Trophoblast cell (in vitro differentiated cells and primary cell): Measurements from ENCODE around the gene TIGD4.

ENCODE experiments used
- DNase-seq, 2 donors: peaks; one replicate each; pipeline ENCODE4 v3.0.0-alpha.2; 2016
- H2AFZ ChIP-seq: 2 replicates; pipeline ENCODE4 v1.6.1; 2013; ENCODE audit warnings: low read length, moderate library complexity, mild to moderate bottlenecking; ENCODE audit not compliant: insufficient read depth, poor library complexity
- H2AK5ac ChIP-seq: 2 replicates; pipeline ENCODE4 v1.6.1; 2013; ENCODE audit warnings: mild to moderate bottlenecking, low read length
- H2BK120ac ChIP-seq: 2 replicates; pipeline ENCODE4 v1.6.1; 2013; ENCODE audit warnings: low read length, mild to moderate bottlenecking, moderate library complexity; ENCODE audit not compliant: insufficient read depth, poor library complexity
- H2BK12ac ChIP-seq: 2 replicates; pipeline ENCODE4 v1.6.1; 2013; ENCODE audit warnings: mild to moderate bottlenecking, low read length, moderate library complexity
- H2BK5ac ChIP-seq: 2 replicates; pipeline ENCODE4 v1.6.1; 2013; ENCODE audit warnings: low read length, low read depth, moderate library complexity, mild to moderate bottlenecking; ENCODE audit not compliant: poor library complexity
- H3K14ac ChIP-seq: 2 replicates; pipeline ENCODE4 v1.6.1; 2013; ENCODE audit warnings: mild to moderate bottlenecking, low read length
- H3K18ac ChIP-seq: 2 replicates; pipeline ENCODE4 v1.6.1; 2013; ENCODE audit warnings: mild to moderate bottlenecking, low read length
- H3K23ac ChIP-seq: 2 replicates; pipeline ENCODE4 v1.6.1; 2013; ENCODE audit warnings: low read length
- H3K27ac ChIP-seq: 2 replicates; pipeline ENCODE4 v1.5.1; 2013; ENCODE audit warnings: low read depth, mild to moderate bottlenecking, inconsistent platforms, low read length, moderate library complexity
- H3K27me3 ChIP-seq: 2 replicates; pipeline ENCODE4 v1.6.1; 2013; ENCODE audit warnings: inconsistent platforms, mild to moderate bottlenecking, low read length, moderate library complexity; ENCODE audit not compliant: insufficient read depth
- H3K36me3 ChIP-seq, 2 experiments: 1 replicate in 1 of 2; 2 replicates in 1 of 2; pipeline ENCODE4 v1.6.1; 2013; ENCODE audit warnings: low read length in 2 of 2, mild to moderate bottlenecking in 2 of 2, moderate library complexity in 1 of 2; ENCODE audit not compliant: insufficient read depth in 2 of 2, control insufficient read depth in 1 of 2
- H3K4ac ChIP-seq: 2 replicates; pipeline ENCODE4 v1.6.1; 2013; ENCODE audit warnings: low read depth, mild to moderate bottlenecking, low read length, moderate library complexity
- H3K4me1 ChIP-seq, 2 experiments: 1 replicate in 1 of 2; 2 replicates in 1 of 2; pipeline ENCODE4 v1.6.1; 2013; ENCODE audit warnings: low read length in 2 of 2, mild to moderate bottlenecking in 2 of 2, moderate library complexity in 1 of 2; ENCODE audit not compliant: insufficient read depth in 2 of 2, control insufficient read depth in 1 of 2
- H3K4me2 ChIP-seq: 2 replicates; pipeline ENCODE4 v1.6.1; 2013; ENCODE audit warnings: inconsistent platforms, mild to moderate bottlenecking, low read length, moderate library complexity
- H3K4me3 ChIP-seq: 2 replicates; pipeline ENCODE4 v1.5.1; 2013; ENCODE audit warnings: mild to moderate bottlenecking, low read depth, low read length, inconsistent platforms
- H3K79me1 ChIP-seq: one replicate; pipeline ENCODE4 v1.6.1; 2013; ENCODE audit warnings: low read length
- H3K79me2 ChIP-seq: 2 replicates; pipeline ENCODE4 v1.6.1; 2013; ENCODE audit warnings: low read length, mild to moderate bottlenecking; ENCODE audit not compliant: control insufficient read depth, insufficient read depth, poor library complexity
- H3K9ac ChIP-seq: 2 replicates; pipeline ENCODE4 v1.6.1; 2013; ENCODE audit warnings: mild to moderate bottlenecking, low read length
- H3K9me3 ChIP-seq: 2 replicates; pipeline ENCODE4 v1.6.1; 2013; ENCODE audit warnings: low read depth, mild to moderate bottlenecking, control low read depth, inconsistent platforms, low read length; ENCODE audit not compliant: insufficient read depth
- H4K12ac ChIP-seq: 2 replicates; pipeline ENCODE4 v1.6.1; 2013; ENCODE audit warnings: low read depth, mild to moderate bottlenecking, low read length, moderate library complexity
- H4K8ac ChIP-seq: 2 replicates; pipeline ENCODE4 v1.6.1; 2013; ENCODE audit warnings: low read depth, mild to moderate bottlenecking, low read length, moderate library complexity
- H4K91ac ChIP-seq: one replicate; pipeline ENCODE4 v1.6.1; 2013; ENCODE audit warnings: low read depth, mild to moderate bottlenecking, low read length, moderate library complexity
- WGBS: extraction: QIAGEN DNeasy Blood & Tissue Kit; methylation state at CpG from one replicate; pipeline ENCODE4 v1.1.7; 2013; ENCODE audit warnings: missing lambda C conversion rate; ENCODE audit not compliant: insufficient read length, insufficient coverage; ENCODE audit errors: extremely low coverage; 5-methylcytosine and 5-hydroxymethylcytosine counted together

The TIGD4 gene

GRCh38 chr4:152731997-152732396, 47.5 kb downstream of the TIGD4 start:
- Histone ChIP-seq H2BK12ac (no peak overlapping the region), H3K14ac (no peak overlapping the region), H3K23ac (no peak overlapping the region), H4K8ac (no peak overlapping the region), H3K9me3 (no peaks in the 10 kb centered on the region), H4K91ac (no peak overlapping the region), H2AFZ (no peak overlapping the region), H3K79me1 (no peaks in the 10 kb centered on the region), H2BK5ac (no peak overlapping the region), H2AK5ac (no peak overlapping the region), H3K4me3 (no peak overlapping the region), H3K79me2 (no peaks in the 10 kb centered on the region), H2BK120ac (no peak overlapping the region), H3K4ac (no peak overlapping the region), H3K27me3 (no peaks in the 10 kb centered on the region), H3K18ac (no peak overlapping the region), H3K36me3 (no peaks in the 10 kb centered on the region), H4K12ac (no peak overlapping the region), H3K4me2 (no peak overlapping the region), H3K27ac (no peak overlapping the region), H3K9ac (no peak overlapping the region), H3K4me1 (no peaks in the 10 kb centered on the region)
- DNase-seq = no peak
- no CpG with 5 or more reads among the region's 2 CpGs for WGBS

GRCh38 chr4:152729466-152729865, 50.1 kb downstream of the TIGD4 start:
- no peak overlapping the region for H4K91ac ChIP-seq
- no peak overlapping the region for H2AFZ ChIP-seq
- no peaks in the 10 kb centered on the region for H3K79me2 ChIP-seq
- no peak overlapping the region for H3K4me3 ChIP-seq
- H3K36me3 ChIP-seq = no peaks in the 10 kb centered on the region
- no peaks in the 10 kb centered on the region for H3K4me1 ChIP-seq
- H4K8ac ChIP-seq = no peak overlapping the region
- no peaks in the 10 kb centered on the region for H3K79me1 ChIP-seq
- H2BK120ac ChIP-seq = no peak overlapping the region
- no peak overlapping the region for H3K23ac ChIP-seq
- no peak overlapping the region for H3K4ac ChIP-seq
- no peak overlapping the region for H3K18ac ChIP-seq
- no peak overlapping the region for H2AK5ac ChIP-seq
- no peak overlapping the region for H3K9ac ChIP-seq
- no peak for DNase-seq
- H3K4me2 ChIP-seq = no peak overlapping the region
- H3K14ac ChIP-seq = no peak overlapping the region
- no peak overlapping the region for H2BK12ac ChIP-seq
- no peak overlapping the region for H4K12ac ChIP-seq
- H3K9me3 ChIP-seq = no peaks in the 10 kb centered on the region
- 100% methylated on average over 1 of the region's 2 CpGs for WGBS
- no peaks in the 10 kb centered on the region for H3K27me3 ChIP-seq
- H2BK5ac ChIP-seq = no peak overlapping the region
- no peak overlapping the region for H3K27ac ChIP-seq

DNA sequence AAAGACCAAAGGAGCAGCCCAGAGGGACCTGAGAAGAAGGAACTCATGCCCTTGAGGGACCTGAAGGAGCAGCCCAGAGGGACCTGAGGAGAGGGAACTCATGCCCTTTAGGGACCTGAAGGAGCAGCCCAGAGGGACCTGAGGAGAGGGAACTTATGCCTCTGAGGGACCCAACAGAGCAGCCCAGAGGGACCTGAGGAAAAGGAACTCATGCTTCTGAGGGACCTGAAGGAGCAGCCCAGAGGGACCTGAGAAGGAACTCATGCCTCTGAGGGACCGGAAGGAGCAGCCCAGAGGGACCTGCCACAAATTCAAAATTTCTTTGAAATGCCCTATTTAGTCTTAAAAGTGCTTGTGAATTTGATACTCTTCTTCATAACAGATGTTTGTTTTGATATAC, 51.2 kb downstream of the TIGD4 start:
- Histone ChIP-seq H3K79me2 (no peaks in the 10 kb centered on the region), H3K27ac (no peak overlapping the region), H3K18ac (no peak overlapping the region), H4K91ac (no peak overlapping the region), H3K4me3 (no peak overlapping the region), H3K9ac (no peak overlapping the region), H3K4me2 (no peak overlapping the region), H2BK120ac (no peak overlapping the region), H3K9me3 (no peaks in the 10 kb centered on the region), H3K4me1 (no peaks in the 10 kb centered on the region), H3K23ac (no peak overlapping the region), H3K4ac (no peak overlapping the region), H2AFZ (no peak overlapping the region), H3K27me3 (no peaks in the 10 kb centered on the region), H4K8ac (no peak overlapping the region), H2AK5ac (no peak overlapping the region), H3K14ac (no peak overlapping the region), H3K79me1 (no peaks in the 10 kb centered on the region), H2BK5ac (no peak overlapping the region), H2BK12ac (no peak overlapping the region), H3K36me3 (no peaks in the 10 kb centered on the region), H4K12ac (no peak overlapping the region)
- no peak for DNase-seq
- no CpG with 5 or more reads among the region's 1 CpG for WGBS

DNA sequence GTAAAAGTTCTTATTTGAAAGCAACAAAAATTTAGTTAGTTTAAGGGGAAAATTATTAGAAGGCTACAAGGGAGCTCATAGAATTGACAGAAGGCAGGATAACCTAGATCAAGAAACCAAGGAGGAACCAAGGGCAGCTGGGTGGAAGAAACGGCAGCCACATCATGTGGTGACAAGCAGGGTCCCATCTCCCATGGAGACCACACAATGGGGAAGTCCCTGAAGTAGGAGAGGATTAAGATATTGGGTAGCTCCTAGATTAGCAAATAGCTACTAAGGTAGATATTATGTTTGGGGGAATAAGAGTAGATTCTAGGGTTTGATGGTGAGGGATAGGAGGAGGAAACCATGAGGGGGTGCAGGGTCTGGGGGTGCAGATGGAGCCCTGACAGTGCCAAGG, 51.7 kb downstream of the TIGD4 start:
- Histone ChIP-seq H3K14ac (no peak overlapping the region), H2BK12ac (no peak overlapping the region), H3K4ac (no peak overlapping the region), H3K4me3 (no peak overlapping the region), H4K8ac (no peak overlapping the region), H3K27me3 (no peaks in the 10 kb centered on the region), H2AK5ac (no peak overlapping the region), H2AFZ (no peak overlapping the region), H3K4me2 (no peak overlapping the region), H3K9me3 (no peaks in the 10 kb centered on the region), H3K79me1 (no peaks in the 10 kb centered on the region), H3K23ac (no peak overlapping the region), H4K91ac (no peak overlapping the region), H2BK120ac (no peak overlapping the region), H3K79me2 (no peaks in the 10 kb centered on the region), H3K4me1 (no peaks in the 10 kb centered on the region), H3K9ac (no peak overlapping the region), H2BK5ac (no peak overlapping the region), H3K18ac (no peak overlapping the region), H3K36me3 (no peaks in the 10 kb centered on the region), H3K27ac (no peak overlapping the region), H4K12ac (no peak overlapping the region)
- no peak for DNase-seq
- no CpG with 5 or more reads among the region's 1 CpG for WGBS
